ENCODE results near the gene CHST11. TPM values are rescaled to one million over a fixed set of nuclear protein-coding genes. Genes with fewer than 3 reads are reported as not detected.
A peak's percentile ranks its signal among the peaks of the same experiment; 100 is the strongest.

Gene CHST11
- total RNA-seq, 1 experiment from 2014 or later: 6.7 TPM

GRCh38 chr12:104701301-104701700, 244.6 kb downstream of the CHST11 start:
- no peak overlapping the region for H2BK120ac ChIP-seq (ENCODE audit: low read depth, low read length, poor library complexity, severe bottlenecking)
- H3K4ac ChIP-seq (ENCODE audit: low read depth, low read length): no peak overlapping the region
- no peak overlapping the region for H4K91ac ChIP-seq (ENCODE audit: insufficient read length, low read depth, low read length)
- H2BK5ac ChIP-seq (ENCODE audit: insufficient read length, low read length): no peak overlapping the region
- H2AK5ac ChIP-seq (ENCODE audit: insufficient read length, low read length): no peak overlapping the region
- no peak overlapping the region for H2BK15ac ChIP-seq (ENCODE audit: low read depth, low read length)
- H3K4me2 ChIP-seq (ENCODE audit: insufficient read depth, insufficient read length, low read length): no peak overlapping the region
- no peak overlapping the region for H3T11ph ChIP-seq (ENCODE audit: low read length)
- H3K27ac ChIP-seq (ENCODE audit: insufficient read length, low read depth, low read length): no peak overlapping the region
- no peak overlapping the region for H2BK12ac ChIP-seq (ENCODE audit: insufficient read length, low read depth, low read length)
- H3K79me1 ChIP-seq (ENCODE audit: insufficient read depth, low read depth, low read length, poor library complexity, severe bottlenecking): no peaks in the 10 kb centered on the region
- H3K9me3 ChIP-seq (ENCODE audit: control insufficient read depth, low read depth, low read length): no peaks in the 10 kb centered on the region
- H2AFZ ChIP-seq (ENCODE audit: low read length): no peak overlapping the region
- no peak overlapping the region for H3K56ac ChIP-seq (ENCODE audit: insufficient read length, low read depth, low read length)
- no peaks in the 10 kb centered on the region; the same call in 1 of the 2 replicates for H3K4me1 ChIP-seq (ENCODE audit: insufficient read depth, low read length)
- no peaks in the 10 kb centered on the region for H3K9me3 Mint-ChIP-seq
- H4K20me1 ChIP-seq (ENCODE audit: control insufficient read depth, insufficient read depth, insufficient read length): no peaks in the 10 kb centered on the region
- H3K36me3 Mint-ChIP-seq (ENCODE audit: insufficient read depth in 1 of 3, low read depth in 3 of 3): no peaks in the 10 kb centered on the region; a peak in 1 of 7 replicates
- H3K23me2 ChIP-seq (ENCODE audit: insufficient read length, low read depth, low read length, poor library complexity, severe bottlenecking): no peaks in the 10 kb centered on the region
- no peak for DNase-seq
- H3K79me2 ChIP-seq (ENCODE audit: insufficient read depth, low read length): no peaks in the 10 kb centered on the region
- H3K27me3 Mint-ChIP-seq (ENCODE audit: low read depth): no peaks in the 10 kb centered on the region
- H3K18ac ChIP-seq (ENCODE audit: insufficient read length, low read depth, low read length): no peak overlapping the region
- no peak for TF ChIP-seq CTCF (conservative IDR thresholded peaks at IDR 0.05)
- H3K14ac ChIP-seq (ENCODE audit: insufficient read depth, low read length): no peak overlapping the region
- H3K23ac ChIP-seq (ENCODE audit: insufficient read length, low read depth, low read length): no peak overlapping the region
- H4K8ac ChIP-seq (replicated peaks; ENCODE audit: insufficient read length, low read depth, low read length): no peak overlapping the region
- no peak overlapping the region for H4K5ac ChIP-seq (ENCODE audit: insufficient read length, low read depth, low read length)
- no peak overlapping the region for H3K9ac ChIP-seq (ENCODE audit: extremely low read depth, insufficient read length, low read length)
- no CpG with 5 or more reads among the region's 7 CpGs for WGBS (ENCODE audit: extremely low coverage, insufficient read length, low lambda C conversion rate)
- H3K4me1 Mint-ChIP-seq: peaks cover 24 to 39% of the 10 kb centered on the region in 2 experiments
- no peaks in the 10 kb centered on the region for H3K27me3 ChIP-seq (ENCODE audit: insufficient read depth, low read length)
- no peak overlapping the region for H3K4me3 Mint-ChIP-seq
- peak overlapping the region in 1 of 3 experiments; percentile 78; a peak in 1 of 7 replicates for H3K27ac Mint-ChIP-seq
- H2BK20ac ChIP-seq (ENCODE audit: low read depth, low read length, poor library complexity, severe bottlenecking): no peak overlapping the region
